Osteocyte (in vitro differentiated cells): ENCODE data around the gene CASZ1. TPM values are rescaled to one million over a fixed set of nuclear protein-coding genes. Genes with fewer than 3 reads are reported as not detected.

Source experiments
- DNase-seq: peaks from one replicate; pipeline ENCODE4 v3.0.0; 2021; ENCODE audit warnings: mixed read lengths; ENCODE audit not compliant: unreplicated experiment; ENCODE audit errors: extremely low spot score
- H3K27ac Mint-ChIP-seq: one replicate; pipeline ENCODE4 v1.8.0; 2021; ENCODE audit warnings: mild to moderate bottlenecking, mixed read lengths; ENCODE audit not compliant: unreplicated experiment
- H3K27me3 Mint-ChIP-seq: one replicate; pipeline ENCODE4 v1.8.0; 2021; ENCODE audit warnings: mixed read lengths; ENCODE audit not compliant: unreplicated experiment
- H3K36me3 Mint-ChIP-seq: one replicate; pipeline ENCODE4 v1.8.0; 2021; ENCODE audit warnings: mixed read lengths; ENCODE audit not compliant: unreplicated experiment
- H3K4me1 Mint-ChIP-seq: one replicate; pipeline ENCODE4 v1.8.0; 2021; ENCODE audit warnings: mixed read lengths; ENCODE audit not compliant: unreplicated experiment
- H3K4me3 Mint-ChIP-seq: one replicate; pipeline ENCODE4 v1.8.0; 2021; ENCODE audit warnings: mild to moderate bottlenecking, moderate library complexity, mixed read lengths; ENCODE audit not compliant: unreplicated experiment
- H3K9me3 Mint-ChIP-seq: one replicate; pipeline ENCODE4 v1.8.0; 2021; ENCODE audit warnings: mixed read lengths; ENCODE audit not compliant: unreplicated experiment
- total RNA-seq: library from RNA; stranded (reverse); gene quantifications from 2 replicates; pipeline ENCODE4 v1.2.1, GENCODE V29; 2021
- TF ChIP-seq, protein P1 (sequence below): fragments of 200-600 bp; sonication (generic); IDR thresholded peaks from 2 replicates; pipeline ENCODE4 v1.5.0; 2021; ENCODE audit warnings: antibody characterized with exemption, mild to moderate bottlenecking, moderate library complexity

Gene CASZ1
- total RNA-seq, 1 donor from 2014 or later, result 1.2 TPM

DNA sequence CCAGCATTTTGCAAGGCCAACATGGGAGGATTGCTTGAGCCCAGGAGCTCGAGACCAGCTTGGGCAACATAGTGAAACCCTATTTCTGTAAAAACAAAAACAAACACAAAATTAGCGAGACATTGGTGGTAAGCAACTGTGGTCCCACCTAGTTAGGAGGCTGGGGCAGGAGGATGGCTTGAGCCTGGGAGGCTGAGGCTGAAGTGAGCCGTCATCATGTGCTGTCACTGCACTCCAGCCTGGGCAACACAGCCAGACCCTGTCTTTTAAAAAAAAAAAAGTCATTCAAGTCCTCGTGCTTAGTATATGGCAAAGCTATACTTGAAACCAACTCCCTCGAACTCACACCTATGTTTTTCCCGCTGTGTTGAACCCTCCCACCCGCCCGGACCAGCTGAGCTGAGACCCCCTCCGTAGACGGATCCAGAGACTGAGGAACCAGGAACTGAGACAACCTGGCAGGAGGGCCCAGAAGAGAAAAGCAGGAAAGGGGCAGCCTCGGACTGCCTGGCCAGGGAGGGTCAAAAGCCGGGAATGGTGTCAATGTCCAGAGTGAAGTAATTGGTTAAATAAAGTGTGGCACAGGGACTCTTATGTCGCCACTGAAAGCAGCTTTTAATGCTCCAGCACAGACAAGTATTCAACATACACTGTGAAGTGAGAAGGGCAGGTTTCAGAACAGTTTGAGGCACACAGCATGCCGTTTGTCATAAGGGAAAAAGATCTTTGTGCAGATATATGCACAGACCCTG, 32.8 kb upstream of the CASZ1 start:
- Mint-ChIP-seq H3K9me3 (no peaks in the 10 kb centered on the region), H3K27me3 (peaks cover 28% of the 10 kb centered on the region), H3K4me1 (peaks cover 2% of the 10 kb centered on the region), H3K4me3 (no peak overlapping the region), H3K27ac (no peak overlapping the region), H3K36me3 (no peaks in the 10 kb centered on the region)
- TF ChIP-seq, protein P1, sequence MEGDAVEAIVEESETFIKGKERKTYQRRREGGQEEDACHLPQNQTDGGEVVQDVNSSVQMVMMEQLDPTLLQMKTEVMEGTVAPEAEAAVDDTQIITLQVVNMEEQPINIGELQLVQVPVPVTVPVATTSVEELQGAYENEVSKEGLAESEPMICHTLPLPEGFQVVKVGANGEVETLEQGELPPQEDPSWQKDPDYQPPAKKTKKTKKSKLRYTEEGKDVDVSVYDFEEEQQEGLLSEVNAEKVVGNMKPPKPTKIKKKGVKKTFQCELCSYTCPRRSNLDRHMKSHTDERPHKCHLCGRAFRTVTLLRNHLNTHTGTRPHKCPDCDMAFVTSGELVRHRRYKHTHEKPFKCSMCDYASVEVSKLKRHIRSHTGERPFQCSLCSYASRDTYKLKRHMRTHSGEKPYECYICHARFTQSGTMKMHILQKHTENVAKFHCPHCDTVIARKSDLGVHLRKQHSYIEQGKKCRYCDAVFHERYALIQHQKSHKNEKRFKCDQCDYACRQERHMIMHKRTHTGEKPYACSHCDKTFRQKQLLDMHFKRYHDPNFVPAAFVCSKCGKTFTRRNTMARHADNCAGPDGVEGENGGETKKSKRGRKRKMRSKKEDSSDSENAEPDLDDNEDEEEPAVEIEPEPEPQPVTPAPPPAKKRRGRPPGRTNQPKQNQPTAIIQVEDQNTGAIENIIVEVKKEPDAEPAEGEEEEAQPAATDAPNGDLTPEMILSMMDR, result no peak
- no peak for DNase-seq

DNA sequence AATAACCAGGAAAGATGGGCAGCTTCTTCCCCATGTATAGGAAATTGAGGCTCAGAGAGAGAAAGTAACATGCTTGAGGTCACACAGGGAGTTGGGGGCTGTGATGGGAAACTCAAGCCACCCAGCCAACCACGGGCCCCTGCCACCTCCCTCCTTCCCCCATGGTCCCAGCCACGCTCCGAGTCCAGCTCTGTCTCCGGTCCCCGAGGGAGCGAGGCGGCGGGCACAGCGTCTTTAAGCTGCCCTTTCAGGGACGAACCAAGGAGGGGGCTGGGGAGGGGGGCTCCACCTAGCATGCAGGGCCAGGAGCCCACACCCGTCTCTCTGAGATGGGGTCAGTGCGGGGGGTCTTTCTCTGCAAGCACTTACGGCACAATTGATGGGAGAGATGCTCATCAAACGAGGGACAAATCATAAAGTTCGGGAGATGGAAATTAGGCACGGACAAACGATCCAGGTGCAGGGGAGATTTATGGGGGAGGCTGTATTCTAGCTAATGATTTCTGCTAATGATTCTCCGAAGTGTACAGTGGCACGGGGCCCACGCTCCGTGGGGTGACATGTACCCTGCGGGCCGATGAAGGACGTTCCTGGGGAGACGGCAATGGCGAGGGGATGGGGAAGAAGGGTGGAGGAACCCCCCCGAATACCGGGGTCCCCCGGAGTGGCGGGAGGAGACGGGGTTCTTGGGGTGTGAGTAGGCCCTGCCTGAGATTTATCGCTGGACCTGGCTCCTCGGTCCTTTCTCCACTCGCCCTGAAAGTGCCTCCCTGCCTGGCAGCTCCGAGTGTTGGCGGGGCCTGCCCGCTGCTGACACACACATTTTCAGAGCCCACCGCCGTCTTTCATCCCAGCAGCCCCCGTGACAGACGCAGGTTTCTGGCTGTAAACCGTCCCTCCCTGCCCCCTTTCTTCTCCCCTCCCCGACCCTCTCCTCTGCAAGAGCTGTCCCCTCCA, 31.2 kb upstream of the CASZ1 start:
- Mint-ChIP-seq H3K27ac (no peak overlapping the region), H3K27me3 (peaks cover 31% of the 10 kb centered on the region), H3K9me3 (no peaks in the 10 kb centered on the region), H3K4me1 (peaks cover 2% of the 10 kb centered on the region), H3K36me3 (no peaks in the 10 kb centered on the region), H3K4me3 (no peak overlapping the region)
- no peak for DNase-seq
- TF ChIP-seq, protein P1, result no peak

- peaks cover 34% of the 10 kb centered on the region for H3K27me3 Mint-ChIP-seq
Measured at GRCh38 chr1:10825592-10825991, 29.1 kb upstream of the CASZ1 start.

GRCh38 chr1:10824821-10825540, 28.5 kb upstream of the CASZ1 start:
- no peak overlapping the region for H3K4me3 Mint-ChIP-seq
- H3K9me3 Mint-ChIP-seq, result no peaks in the 10 kb centered on the region
- TF ChIP-seq, protein P1, result no peak
- no peaks in the 10 kb centered on the region for H3K36me3 Mint-ChIP-seq
- DNase-seq, result no peak
- H3K27me3 Mint-ChIP-seq, result peaks cover 30% of the 10 kb centered on the region
- H3K4me1 Mint-ChIP-seq, result no peaks in the 10 kb centered on the region
- no peak overlapping the region for H3K27ac Mint-ChIP-seq

More at GRCh38 chr1:10825592-10825991, 29.1 kb upstream of the CASZ1 start:
- DNase-seq, result no peak
- no peak overlapping the region for H3K27ac Mint-ChIP-seq
- no peaks in the 10 kb centered on the region for H3K4me1 Mint-ChIP-seq
- TF ChIP-seq, protein P1, result no peak
- H3K36me3 Mint-ChIP-seq, result no peaks in the 10 kb centered on the region
- H3K4me3 Mint-ChIP-seq, result no peak overlapping the region
- H3K9me3 Mint-ChIP-seq, result no peaks in the 10 kb centered on the region
